Measurements from ENCODE around the gene DBF4B.
A peak's percentile ranks its signal among the peaks of the same experiment; 100 is the strongest.
"Not testable (repeated sequence)": the region's sequence is repeated elsewhere in the genome, so short reads cannot be mapped to it uniquely, and the experiment has no call there.

DBF4B gene, protein sequence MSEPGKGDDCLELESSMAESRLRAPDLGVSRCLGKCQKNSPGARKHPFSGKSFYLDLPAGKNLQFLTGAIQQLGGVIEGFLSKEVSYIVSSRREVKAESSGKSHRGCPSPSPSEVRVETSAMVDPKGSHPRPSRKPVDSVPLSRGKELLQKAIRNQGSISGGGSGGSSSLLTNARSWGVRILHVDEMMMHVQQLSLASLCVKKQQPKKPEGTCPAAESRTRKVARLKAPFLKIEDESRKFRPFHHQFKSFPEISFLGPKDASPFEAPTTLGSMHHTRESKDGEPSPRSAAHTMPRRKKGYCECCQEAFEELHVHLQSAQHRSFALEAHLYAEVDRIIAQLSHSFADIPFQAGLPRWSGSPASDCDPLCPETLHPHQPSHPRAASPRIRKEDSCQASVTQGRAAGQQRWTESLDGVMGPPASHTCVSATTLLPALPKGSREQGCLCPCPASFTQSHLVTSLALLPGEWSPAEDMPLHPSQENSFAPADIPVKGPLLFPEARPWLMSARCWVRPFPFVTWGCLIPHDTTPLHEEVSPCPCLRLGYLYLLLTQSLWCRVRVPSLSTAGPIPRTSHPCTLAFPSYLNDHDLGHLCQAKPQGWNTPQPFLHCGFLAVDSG

DNA sequence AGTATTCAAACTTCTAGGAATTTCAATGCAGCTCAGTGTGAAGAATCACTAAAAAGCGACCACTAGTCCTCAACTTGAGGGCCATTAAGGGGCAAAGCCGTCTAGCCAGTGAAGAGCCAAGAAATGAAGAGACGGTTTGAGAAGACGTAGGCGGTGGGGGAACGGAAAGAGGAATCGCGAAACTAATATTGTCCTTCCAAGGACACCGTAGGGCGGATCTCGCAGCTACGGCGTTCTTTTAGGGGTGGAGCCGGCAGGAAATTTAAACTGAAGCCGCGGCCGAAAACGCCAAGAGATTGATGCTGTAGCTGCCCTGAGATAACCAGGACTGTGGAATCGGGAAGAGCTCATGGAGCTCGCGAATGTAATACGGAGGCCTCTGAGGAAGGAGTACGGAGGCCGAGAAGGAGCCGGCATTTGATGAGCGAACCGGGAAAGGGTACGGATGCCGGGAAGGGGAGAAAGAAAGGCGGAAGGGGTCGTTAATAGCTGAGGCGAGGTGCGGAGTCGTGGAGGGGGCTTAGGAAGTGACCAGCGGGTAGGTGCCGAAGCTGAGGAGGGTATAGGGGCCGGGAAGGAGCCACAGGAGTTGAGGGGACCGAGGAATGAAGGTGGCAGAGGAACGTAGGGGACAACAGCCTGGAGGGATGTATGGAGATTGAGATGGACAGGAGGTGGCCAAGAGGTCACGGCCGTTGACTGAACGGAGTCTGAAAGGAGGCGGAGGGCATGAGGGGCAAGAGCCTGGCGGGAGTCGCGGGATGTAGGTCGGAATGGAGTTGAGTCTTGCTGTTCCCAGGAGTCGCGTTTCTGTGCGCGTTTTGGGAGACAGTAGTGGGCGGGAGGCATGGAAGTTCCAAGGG, at the start of gene DBF4B:
Gene DBF4B, plus strand, starts transcription at position 265 of the 863 bp plus-strand sequence. Its CDS starts 156 bp downstream, at position 421.
- peak; percentile 90 for DNase-seq

DNA sequence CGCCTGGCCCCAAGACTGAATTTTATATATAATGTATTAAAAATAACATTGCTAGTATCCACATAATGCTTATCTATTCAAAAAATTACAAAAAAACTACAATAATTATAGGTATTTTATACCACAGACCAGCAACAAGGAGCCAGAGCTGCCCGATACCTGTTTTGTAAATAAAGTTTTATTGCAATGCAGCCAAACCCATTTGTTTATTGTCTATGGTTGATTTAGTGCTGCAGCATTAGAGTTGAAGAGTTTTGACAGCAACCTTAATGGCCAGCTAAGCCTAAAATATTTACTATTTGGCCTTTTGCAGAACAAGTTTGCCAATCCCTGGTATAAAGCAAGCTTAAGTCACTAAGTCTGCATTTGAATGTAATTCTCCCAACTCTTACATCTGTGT, 46.6 kb upstream of the DBF4B start:
- DNase-seq, result no peak

DNA sequence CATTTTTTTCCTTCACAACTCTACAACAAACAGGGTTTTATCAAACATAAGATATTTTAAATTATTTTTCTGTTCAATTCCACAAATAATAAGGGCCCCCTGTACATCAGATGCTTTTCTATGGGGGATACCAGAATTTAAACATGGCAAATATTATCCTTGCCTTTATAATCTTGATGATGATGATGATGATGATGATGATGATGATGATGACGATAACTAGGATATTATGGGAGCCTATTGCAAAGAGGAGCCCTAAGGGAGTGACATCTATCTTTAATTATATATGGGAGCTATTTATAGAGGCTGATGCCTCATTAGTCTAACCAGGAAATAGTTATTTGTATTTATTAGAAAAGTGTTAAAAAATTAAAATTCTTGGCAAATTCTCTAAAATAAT, 45.4 kb upstream of the DBF4B start:
- DNase-seq, result no peak

GRCh38 chr17:44664867-44665266, 43.6 kb upstream of the DBF4B start:
- no peak for DNase-seq

DNA sequence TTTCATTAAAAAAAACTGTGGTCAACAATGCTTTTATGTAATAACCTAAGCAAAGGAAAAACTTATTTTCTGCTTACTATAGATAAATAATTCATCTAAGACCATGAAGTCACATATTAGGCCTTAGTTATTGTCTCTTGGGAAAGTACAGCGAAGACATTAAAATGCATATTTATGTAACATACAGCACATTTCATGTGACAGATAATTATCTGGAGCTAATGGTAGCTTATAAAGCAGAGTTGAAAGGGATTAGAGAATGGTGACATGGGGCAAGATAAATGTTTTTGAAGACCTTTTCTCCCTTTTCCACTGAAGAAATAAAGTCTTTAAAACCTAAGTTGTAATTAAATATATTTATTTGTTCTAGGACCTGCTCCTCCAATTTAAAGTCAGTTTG, 42.5 kb upstream of the DBF4B start:
- DNase-seq, result no peak

DNA sequence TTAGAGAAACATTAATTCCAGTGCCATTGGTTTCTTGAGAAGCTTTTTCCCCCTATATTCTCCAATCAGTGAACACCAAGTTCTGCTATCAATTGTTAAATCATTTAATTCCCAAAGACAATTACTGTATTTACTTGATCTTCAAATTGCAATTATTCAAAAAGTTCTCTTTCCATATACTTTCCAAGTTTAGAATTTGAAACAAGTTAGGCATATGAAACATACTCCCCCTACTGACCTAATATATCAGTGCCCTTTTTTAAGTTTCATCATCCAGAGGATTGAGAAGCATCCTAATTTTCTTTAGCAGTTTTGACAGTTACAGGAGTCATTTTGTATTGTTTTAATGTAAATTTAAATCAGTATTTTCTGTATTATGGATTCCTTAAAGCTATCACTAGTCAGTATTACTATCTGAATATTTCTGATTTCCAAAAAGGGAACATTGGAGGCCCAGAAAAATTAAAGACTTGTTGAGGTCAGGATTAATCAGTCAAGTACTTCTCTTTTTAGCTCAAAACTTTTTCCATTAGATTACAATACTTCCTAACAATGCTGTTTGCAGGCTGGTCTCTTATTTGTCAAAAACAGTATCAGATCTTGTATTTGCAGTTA, 35.9 kb upstream of the DBF4B start:
- DNase-seq, result no peak

GRCh38 chr17:44673893-44674292, 34.6 kb upstream of the DBF4B start:
- DNase-seq, result no peak

- DNase-seq, result no peak
These were observed 31.3 kb upstream of the DBF4B start for GRCh38 chr17:44677136-44677535.

- not testable (repeated sequence) for DNase-seq
These were observed 25.2 kb upstream of the DBF4B start for GRCh38 chr17:44683303-44683702.

DNA sequence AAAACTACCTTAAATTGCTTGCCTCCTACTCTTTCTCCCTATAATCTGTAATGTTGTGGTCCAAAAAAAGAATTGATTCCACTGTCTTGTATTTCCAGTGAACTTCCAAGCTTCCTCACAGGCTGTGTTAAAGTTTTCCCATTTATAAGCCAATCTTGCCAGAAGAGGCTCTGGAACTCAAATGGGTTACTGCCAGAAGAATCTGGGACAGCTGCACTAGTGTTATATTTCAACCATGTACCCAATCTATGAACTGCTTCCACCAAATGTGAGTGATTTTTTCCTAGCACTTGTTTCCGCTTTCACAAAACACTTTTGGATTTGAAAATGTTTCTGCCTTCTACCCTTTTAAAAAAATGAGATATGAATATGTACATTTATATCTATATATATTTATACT, 20.7 kb upstream of the DBF4B start:
- DNase-seq, result no peak

DNA sequence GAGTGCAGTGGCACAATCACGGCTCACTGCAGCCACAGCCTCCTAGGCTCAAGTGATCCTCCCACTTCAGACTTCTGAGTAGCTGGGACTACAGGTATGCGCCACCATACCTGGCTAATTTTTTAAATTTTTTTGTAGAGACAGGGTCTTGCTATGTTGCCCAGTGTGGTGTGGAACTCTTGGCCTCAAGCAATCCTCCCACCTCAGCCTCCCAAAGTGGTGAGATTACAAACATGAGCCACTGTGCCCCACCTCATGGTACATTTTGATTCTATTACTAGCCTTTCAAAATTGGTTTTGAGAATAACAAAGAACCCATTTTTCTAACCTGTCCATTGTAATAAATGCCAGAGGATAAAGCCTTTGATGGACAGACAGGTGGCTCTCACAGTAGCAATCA, 20.3 kb upstream of the DBF4B start:
- no peak for DNase-seq

DNA sequence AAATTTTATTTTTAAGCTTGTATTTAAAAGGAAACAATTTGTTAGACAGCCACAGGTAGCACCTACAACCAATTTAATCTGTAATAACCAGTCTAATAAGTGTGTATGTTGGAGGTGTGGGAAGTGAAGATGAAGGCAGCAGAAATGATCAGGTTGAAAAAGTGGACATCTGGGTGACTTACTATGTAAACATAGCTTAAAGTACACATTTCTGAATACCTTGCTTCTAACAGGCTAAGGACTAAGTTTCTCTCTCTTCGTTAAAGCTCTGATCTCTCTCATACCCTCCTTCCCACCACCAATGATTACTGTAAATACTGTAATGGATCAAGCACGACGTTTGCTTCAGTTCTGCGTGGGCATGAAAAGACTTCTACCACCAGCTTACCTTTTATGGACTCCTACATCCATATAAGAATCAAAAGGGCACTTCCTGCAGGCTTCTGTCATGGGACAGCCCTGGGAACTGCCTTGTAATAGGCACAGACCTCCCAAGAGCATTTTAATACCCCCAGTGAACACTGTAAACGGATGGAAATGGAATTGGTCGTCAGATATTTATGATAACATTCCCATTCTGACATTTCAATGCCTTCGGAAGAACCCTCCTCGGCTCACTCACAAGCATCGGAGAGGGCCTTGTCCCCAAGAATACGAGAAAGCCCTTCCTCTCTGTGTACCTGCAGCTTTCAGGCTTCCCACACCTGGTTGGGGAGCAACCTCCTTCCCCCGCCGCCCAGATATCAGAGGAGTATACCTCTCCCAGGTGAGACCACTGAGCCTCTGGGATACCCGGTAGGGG, 19.6 kb upstream of the DBF4B start:
- DNase-seq, result no peak

GRCh38 chr17:44689477-44690217, 18.8 kb upstream of the DBF4B start, which contains the start of gene CCDC43:
Gene CCDC43, minus strand, starts transcription at chr17:44689776. Its CDS starts 23 bp downstream, at chr17:44689753.
- DNase-seq, result peak; percentile 94

DNA sequence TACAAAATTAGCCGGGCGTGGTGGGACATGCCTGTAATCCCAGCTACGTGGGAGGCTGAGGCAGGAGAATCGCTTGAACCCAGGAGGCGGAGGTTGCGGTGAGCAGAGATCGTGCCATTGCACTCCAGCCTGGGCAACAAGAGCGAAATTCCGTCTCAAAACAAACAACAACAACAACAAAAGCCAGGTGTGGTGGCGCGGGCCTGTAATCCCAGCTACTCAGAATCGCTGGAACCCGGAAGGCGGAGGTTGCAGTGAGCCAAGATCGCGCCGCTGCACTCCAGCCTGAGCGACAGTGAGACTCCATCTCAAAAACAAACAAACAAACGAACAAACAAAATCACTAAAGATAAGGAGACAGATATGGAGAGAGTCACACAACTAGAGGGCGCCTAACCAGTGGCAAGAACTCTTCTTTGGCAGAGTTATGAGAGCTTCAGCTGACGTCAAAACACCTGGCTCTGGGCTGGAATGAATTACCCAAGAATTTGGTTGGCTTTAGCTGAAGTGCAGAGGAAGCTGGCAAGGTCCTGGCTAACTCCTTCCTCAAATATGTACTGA, 17.6 kb upstream of the DBF4B start:
- not testable (repeated sequence) for DNase-seq

DNA sequence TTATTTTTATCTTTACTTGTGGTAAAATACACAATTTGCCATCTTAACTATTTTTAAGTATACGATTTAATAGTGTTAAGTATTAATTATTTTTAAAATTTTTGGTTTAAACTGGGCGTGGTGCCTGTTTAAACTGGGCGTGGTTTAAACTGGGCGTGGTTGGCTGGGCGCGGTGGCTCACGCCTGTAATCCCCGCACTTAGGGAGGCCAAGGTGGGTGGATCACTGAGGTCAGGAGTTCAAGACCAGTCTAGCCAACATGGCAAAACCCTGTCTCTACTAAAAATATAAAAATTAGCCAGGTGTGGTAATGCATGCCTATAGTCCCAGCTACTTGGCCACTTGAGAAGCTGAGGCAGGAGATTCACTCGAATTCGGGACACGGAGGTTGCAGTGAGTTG, 14.9 kb upstream of the DBF4B start:
- no peak for DNase-seq

DNA sequence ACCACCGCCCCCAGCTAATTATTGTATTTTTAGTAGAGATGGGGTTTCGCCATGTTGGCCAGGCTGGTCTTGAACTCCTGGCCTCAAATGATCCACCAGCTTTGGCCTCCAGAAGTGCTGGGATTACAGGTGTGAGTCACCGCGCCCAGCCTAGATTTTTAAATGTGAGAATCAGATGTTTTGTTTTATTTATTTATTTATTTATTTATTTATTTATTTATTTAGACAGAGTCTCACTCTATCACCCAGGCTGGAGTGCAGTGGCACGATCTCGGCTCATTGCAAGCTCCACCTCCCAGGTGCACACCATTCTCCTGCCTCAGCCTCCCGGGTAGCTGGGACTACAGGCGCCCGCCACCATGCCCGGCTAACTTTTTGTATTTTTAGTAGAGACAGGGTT, 8.2 kb upstream of the DBF4B start:
- DNase-seq, result not testable (repeated sequence)

- no peak for DNase-seq
These were observed 587 bp upstream of the DBF4B start for GRCh38 chr17:44707755-44708400.

GRCh38 chr17:44719444-44719843, 11.0 kb downstream of the DBF4B start:
- no peak for DNase-seq

DNA sequence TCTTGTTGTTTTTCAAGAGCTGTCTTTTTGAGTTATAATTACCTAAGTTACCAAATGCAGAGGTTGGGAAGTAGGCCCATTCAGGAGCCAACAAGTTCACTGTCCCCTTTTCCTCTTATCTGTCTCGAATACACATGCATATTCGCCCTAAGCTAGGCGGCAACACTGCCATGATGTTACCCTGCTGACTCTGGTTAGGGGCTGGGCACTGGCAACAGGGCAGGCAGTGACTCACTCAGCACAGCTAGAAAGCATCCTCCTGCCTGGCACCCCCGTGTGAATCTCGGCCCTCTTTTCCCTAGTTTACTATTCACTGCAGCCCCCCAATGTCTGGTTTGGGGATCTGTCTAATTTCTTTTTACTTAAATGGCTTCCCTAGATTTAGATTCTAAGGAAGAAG, 13.8 kb downstream of the DBF4B start:
- DNase-seq, result no peak

DNA sequence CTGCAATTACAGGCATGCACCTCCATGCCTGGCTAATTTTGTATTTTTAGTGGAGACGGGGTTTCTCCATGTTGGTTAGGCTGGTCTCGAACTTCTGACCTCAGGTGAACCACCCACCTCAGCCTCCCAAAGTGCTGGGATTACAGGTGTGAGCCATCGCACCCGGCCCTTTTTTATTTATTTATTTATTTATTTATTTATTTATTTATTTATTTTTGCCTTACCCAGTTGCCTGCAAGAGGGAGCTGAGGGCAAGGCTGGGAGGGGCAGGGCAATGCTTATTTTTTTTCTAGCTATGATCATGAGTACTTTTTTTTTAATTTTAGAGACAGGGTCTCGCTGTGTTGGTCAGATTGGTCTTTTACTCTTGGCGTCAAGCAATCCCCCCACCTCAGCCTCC, 17.7 kb downstream of the DBF4B start:
- DNase-seq, result not testable (repeated sequence)
